NCI-H226 (cell line): ENCODE data around the gene TMEM63C.

Source experiments
- DNase-seq: peaks from one replicate; pipeline ENCODE4 v3.0.0-alpha.2; 2015

Gene TMEM63C, protein sequence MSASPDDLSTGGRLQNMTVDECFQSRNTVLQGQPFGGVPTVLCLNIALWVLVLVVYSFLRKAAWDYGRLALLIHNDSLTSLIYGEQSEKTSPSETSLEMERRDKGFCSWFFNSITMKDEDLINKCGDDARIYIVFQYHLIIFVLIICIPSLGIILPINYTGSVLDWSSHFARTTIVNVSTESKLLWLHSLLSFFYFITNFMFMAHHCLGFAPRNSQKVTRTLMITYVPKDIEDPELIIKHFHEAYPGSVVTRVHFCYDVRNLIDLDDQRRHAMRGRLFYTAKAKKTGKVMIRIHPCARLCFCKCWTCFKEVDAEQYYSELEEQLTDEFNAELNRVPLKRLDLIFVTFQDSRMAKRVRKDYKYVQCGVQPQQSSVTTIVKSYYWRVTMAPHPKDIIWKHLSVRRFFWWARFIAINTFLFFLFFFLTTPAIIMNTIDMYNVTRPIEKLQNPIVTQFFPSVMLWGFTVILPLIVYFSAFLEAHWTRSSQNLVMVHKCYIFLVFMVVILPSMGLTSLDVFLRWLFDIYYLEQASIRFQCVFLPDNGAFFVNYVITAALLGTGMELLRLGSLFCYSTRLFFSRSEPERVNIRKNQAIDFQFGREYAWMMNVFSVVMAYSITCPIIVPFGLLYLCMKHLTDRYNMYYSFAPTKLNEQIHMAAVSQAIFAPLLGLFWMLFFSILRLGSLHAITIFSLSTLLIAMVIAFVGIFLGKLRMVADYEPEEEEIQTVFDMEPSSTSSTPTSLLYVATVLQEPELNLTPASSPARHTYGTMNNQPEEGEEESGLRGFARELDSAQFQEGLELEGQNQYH

GRCh38 chr14:77181603-77182437 is at the start of gene TMEM63C:
Gene TMEM63C, plus strand, starts transcription at chr14:77181798. Its CDS starts 37,016 bp downstream, at chr14:77218814.
- peak; percentile 81 for DNase-seq

DNA sequence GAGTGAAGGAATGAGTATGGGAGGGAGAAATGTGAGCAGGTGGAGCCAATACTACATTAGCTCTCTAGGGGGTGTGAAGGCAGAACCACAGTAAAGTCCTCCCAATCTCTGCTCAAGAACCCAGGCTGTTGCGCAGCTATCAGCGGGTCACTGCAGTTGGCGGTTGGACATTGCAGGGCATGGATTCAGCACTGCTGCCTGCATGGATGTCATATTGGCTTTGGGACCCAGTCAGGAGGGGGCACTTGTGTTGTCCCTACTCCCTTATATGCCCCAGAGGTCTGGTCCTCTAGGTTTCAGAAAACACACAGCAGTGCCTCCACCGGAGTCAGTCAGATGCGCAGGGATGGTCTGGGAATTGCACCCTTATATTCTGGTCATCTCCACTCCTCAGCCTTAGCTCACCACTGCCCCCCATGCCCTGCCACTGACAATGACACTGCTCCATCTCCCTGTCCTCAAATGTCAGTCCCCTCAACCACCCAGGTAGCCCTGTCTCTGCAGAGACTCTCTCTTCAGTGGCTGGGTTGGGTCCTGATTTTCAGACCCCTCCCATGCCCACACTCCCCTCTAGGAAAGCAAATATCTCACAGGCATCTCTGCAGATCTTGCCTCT is 49.6 kb upstream of the TMEM63C start:
- no peak for DNase-seq

- DNase-seq, result peak; percentile 50
Measured at GRCh38 chr14:77133720-77134338, 47.8 kb upstream of the TMEM63C start.

DNA sequence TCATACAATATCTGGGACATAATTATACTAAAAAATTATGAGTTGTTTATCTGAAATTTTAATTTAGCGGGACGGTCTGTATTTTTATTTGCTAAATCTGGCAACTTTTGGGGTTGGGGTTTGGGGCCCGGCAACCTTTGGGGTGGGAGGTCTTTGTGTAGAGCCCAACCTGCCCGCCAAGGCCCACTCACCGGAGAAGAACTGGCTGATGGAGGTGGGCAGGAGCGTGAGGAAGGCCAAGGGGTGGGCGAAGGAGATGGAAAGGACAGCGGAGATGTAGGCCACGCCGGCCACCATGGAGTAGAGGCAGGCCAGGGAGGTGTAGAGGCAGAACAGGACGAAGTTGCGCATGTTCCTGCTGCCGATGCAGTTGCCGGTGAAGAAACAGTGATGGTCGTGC is 42.6 kb upstream of the TMEM63C start:
- DNase-seq, result no peak

GRCh38 chr14:77139540-77140358 is 41.8 kb upstream of the TMEM63C start:
- DNase-seq, result no peak

DNA sequence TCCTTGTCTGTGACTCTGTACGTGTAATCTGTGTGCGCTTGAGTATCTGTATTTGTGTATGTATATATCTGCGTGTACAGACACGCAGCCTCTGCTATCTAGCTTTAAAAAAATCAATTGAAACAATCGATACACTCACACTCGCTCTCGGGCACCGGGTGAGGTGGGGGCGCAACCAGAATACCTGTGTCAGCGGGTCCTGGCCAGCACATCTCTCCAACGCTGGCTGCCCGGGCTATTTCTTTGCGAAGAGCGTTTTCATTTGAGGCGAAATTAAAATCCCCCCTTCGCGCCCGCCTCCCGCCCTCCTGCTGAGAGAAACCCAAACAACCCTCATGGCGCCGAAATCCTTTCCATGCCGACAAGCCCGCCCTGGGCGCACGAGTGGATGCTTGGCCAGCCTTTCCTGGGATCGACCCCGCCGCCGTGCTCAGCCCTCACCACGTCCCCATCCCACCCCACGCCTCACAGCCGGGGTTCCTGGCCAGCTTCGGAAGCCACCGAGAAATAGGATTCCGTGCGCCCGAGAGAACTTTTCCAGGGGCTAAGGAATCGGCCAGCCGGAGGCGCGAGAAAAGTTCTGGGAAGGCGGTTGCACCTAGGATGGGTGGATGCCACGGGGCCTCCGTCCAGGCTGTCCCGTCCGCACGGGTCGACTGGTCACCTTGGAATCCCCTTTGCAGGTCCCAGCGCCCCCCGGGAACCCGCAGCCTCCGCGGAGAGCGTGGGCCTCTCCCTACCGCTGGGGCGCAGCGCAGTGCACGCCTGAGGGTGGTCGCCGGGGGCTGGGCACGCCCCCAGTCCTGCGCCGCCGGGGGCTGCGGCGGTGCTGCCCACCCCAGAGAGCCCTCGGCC is 41.0 kb upstream of the TMEM63C start:
- DNase-seq, result no peak

DNA sequence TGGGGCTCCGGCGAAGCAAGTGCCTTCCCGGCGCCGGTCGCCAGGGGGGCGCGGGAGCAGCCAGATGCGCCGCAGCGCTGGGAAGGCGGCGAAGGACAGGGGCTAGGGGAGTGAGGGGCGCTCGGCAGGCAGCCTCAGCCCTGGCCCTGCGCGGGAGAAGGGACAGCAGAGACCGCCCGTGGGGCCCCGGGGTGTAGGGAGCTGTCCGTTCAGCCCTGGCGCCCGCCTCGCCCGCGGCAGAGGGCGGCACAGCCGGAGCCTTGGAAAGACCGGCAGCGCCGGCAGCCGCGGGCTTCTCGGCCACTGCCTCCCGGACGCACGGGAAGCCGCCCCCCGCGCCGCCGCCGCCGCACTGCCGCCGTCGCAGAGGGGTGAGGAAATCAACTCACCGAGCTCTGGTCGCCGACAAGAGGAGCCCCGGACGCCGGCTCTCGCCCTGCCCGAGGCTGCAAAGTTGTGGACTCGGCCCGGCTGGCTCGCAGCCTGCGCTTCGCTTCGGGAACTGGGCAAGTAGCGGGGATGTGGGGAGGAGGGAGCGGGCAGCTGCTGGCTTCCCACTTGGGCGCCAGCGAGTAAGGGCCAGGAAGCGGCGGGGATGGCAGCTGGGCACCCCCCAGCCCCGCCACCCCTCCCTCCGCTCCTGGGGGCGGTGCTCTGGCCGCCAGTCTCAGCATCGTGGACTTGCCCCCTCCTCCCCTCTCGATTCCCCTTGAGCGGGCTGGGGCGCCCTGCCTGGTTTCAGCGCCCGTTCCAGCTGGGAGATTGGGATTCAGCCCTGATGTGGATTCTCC is 40.2 kb upstream of the TMEM63C start, which contains the start of gene ZDHHC22:
ZDHHC22 (minus strand) TSS at position 578 of the 791 bp plus-strand sequence. CDS start 2,053 bp downstream, outside the sequence.
- no peak for DNase-seq

DNA sequence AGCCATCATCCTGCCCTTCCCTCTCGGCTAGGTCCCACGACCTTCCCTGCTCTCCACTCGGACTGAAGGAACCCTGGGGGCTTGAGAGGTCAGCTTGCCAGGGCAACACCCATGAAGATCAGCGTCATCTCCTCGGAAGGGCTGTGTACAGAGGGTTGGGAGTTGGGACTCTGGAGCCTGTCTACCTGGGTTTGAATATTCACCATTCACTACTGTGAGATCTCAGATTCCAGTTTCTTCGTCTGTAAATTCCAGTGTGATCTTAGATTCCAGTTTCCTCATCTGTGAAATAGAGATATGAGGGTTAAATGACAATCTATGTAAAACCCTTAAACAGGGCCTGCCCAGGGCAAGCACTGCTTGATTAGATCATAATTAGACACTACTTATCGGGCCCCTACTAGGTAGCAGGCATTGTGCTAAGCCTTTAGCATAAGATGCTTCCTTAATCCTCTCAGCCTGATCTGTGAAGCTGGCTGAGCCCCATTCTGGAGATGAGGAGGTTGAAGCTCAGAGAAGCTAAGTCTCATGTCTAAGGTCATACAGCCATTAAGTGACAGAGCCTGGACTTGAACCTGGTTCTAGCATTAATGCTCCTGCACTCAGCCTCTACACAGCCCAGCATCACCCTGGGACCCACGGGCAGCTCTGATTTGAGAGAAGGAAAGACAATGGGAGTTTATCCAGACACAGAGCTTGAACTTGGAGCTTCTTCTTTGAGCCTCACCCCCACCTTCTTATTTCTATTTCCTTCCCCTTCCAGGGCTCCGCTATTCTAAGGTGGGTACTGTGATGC is 39.4 kb upstream of the TMEM63C start:
- DNase-seq, result no peak

DNA sequence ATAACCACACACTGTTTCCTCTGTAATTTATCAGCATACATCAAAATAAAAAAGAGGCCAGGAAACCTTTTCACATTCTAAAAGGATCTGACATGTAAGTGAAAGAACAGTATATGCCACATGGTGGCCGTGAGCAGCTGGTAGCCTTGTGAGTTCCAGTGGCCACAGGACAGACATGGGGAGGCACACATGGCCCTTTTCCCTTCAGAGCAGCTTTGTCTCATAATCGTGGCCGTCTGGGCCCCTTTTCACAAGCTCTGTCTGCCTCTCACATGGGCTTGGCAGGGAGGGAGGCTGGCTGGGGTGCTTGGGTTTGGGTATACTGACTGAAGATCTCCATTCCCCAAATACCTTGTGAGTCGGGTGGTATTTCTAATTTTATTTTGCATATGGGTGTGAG is 38.5 kb upstream of the TMEM63C start:
- DNase-seq, result no peak

DNA sequence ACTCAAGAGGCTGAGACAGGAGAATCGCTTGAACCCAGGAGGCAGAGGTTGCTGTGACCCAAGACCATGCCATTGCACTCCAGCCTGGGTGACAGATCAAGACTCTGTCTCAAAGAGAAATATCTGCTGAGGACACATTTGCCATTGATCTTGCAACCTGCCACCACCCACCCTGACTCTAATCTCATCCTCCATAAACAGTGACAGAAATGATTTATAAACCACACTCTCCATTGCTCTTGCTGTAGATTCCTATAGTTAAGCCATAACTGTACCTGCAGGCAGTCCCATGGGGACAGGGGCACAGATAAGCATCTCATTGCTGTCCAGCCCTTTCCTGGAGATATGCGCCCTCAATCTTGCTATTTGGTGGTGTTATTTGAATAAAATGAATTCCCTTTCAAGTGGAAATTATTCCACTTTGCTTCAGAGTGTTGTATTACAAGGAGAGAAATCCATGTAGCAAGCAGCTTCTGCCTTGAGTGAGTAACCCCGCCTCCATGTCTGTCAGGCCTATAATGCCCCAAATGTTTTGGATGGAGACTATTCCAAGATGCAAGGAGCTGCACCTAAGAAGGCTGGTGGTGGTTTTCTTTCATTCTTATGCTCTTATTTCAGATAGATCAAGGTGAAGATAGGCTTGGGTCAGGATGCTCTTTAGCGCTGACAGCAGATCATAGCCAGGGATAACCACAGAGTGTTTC is 37.0 kb upstream of the TMEM63C start:
- DNase-seq, result no peak

DNA sequence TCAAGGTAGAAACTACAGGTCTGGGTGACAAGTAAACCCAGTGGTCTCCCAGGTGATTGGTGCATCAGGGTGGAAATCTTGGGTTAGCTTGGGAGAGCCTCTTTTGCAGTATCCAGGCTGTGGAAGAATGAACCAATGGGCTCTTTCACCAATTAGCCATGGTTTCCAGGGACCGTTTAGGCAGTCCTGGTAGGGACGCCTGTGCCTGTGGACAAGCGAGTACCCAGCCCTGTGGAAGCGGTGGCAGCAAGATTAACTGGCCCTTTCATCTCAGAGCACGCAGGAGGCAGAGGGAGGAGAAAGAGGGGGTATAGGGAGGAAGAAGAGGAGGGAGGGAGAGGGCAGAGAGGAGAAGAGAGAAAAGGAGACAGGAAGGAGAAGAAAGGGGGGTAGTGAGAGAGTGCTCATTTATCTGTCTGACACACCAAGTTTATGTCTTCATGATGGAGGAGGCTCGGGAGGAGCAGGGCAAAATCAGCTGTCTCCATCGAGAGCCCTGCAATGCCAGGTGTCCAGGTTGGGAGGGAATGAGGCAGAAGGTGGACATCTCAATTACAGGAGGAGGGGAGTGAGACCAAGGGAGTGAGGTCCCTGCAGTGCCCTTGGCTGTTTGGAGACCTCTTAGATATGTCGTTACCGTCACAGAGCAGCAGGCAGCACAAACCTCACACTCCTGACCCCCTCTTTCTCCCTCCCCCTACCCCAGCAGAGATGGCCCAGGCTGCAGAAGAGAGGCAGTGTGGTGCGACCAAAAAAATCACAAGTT is 35.4 kb upstream of the TMEM63C start:
- no peak for DNase-seq

DNA sequence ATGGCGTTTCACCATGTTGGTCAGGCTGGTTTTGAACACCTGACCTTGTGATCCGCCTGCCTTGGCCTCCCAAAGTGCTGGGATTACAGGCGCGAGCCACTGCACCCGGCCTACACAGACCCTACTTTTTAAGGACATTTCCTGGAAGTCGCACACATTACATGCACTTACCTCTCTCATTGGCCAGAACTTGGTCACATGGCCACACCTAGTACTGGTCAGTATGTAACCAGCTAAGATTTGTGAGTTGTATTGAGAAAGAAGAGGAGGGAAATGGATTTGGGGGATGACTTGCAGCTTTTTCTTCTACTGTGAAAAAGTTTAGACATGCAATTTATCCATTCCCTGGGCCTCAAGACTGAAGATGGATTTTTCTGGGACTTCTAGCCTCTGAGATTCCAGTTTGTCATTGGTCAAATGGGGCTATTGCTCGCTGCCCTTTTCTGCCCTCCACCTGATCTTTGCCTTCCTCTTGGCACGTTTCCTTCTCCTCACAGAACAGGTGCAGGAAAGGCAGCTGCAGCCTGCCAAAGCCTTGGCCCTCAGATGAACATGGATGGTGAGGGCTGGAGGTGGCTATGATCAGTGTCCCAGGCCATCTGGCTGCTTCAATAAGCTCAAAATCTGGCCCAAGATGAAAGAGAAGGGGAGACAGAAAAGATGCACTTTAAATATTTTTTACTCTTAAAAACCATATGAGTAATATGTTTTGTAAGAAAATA is 32.9 kb upstream of the TMEM63C start:
- DNase-seq, result no peak

- no peak for DNase-seq
Measured at GRCh38 chr14:77151245-77151644, 30.4 kb upstream of the TMEM63C start.

DNA sequence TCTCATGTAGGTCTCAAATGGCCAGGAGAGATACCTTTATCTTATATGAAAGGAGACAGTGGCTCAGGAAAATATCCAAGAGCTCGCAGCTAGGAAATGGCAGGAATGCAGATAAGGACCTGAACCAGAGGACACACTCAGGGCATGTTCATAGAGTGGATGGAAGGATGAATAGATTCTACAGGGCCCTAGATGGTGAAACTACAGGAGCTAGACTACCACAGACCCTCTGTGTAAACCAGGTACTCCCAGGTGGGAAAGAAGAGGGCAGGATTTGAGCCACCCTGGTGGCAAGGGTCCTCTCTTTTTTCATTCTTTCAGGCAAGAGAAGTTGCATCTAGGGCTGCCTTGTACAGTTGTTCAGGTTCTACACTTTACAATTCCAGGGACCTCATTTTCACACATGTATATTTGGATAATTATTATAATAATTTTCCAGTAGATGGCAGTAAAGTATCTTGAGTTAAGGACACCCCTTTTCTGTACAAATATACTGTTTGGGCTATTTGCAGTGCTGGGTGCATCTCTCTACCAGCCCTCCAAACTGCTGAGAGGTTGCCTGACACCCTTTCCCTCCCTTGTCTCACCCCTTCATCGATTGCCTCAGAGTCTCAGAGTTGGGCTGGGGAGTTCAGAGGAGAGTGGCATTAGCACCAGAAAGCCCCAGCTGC is 29.5 kb upstream of the TMEM63C start:
- no peak for DNase-seq

- DNase-seq, result no peak
Measured at GRCh38 chr14:77153802-77154201, 27.8 kb upstream of the TMEM63C start.

- no peak for DNase-seq
Measured at GRCh38 chr14:77154421-77154820, 27.2 kb upstream of the TMEM63C start.
